Middle frontal gyrus (tissue), 1 donor: ENCODE measurements around the gene TMEM184A.

Source experiments
- DNase-seq: peaks from one replicate; pipeline ENCODE4 v3.0.0-alpha.2; 2015; ENCODE audit warnings: low spot score; ENCODE audit errors: extremely low spot score

TMEM184A gene

DNA sequence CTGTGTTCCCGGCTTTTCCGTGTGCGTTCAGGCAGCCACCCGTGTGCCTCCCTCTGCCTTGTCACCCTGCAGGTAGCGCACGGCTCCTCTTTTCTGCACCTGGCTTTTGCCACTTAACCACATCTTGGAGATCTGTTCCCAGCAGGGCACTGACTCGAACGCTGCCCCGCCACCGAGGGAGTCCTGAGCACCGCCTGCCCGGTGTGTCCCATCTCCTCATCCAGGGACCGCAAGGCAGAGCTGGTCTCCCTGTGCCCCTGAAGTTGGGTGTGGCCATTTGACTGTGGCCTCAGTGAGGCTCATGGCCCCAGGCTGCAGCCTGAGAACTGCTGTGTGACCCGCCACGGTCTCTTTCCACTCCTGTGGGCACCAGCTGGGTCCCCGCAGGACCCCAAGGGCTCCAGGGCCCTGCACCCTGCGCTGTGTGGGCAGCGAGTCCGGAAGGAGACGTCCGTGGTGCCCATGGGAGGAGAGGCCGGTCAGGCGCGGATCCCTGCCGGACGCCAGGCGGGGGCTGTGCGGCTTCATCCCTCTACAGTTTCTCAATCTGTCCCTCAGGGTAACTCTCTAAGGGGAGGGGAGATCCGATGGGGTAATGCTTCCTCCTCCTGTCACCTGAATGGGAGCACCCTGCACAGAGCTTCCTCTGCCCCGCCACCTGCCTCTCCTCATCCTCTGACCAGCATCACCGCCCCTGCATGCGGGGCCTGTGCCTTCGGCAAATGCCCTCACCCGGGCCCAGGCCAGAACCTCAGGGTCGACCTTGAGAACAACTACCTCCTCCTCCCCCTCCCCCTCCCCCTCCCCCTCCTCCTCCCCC, 50.1 kb downstream of the TMEM184A start:
- no peak for DNase-seq

DNA sequence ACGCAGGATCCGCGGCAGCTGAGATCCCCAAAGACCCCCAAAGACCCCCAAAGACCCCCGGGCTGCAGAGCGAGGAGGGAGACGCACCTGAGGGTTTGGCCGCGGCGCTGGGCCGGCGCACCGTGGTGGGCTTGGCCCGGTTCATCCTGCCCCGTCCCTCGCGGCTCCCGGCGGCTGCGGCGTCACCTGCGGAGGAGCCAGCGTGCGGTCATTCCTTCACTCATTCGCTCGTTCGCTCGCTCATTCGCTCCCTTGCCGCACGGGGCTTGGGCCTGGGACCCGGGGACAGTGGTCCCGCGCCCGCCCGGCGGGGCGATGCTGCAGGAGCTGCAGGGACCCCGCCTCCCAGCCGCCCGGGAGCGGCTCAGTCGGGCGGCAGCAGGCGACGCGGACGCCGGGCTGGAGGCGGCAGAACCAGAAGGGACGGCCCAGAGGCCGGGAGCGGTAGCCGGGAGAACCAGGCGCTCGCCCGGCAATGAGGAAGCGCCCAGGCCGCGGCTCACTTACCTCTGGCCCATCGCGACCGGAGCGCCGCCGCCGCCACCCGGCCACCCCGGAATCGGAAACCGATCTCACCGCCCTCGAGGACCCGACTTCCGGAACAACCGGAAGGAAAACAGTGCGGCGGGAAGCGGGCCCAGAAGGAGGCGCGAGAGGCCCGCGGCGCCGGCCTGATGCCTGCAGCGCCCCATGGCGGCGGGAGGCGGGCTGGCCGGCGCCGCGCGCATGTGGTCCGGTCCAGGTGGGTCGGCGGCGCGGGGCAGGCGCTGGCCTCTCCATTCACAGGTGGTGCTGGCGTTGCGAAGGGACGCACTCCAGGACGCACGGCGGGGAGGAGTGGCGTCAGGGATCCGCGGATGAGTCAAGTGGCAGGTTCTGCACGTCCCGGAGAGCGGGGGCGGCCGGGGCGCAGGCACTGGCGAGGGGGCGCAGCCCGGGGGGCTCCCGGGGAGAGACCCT, 51.9 kb downstream of the TMEM184A start, which contains the start of gene INTS1:
INTS1 (minus strand) TSS at position 574 of the 960 bp plus-strand sequence; CDS start at position 145, 429 bp downstream.
- peak; percentile 93 for DNase-seq

DNA sequence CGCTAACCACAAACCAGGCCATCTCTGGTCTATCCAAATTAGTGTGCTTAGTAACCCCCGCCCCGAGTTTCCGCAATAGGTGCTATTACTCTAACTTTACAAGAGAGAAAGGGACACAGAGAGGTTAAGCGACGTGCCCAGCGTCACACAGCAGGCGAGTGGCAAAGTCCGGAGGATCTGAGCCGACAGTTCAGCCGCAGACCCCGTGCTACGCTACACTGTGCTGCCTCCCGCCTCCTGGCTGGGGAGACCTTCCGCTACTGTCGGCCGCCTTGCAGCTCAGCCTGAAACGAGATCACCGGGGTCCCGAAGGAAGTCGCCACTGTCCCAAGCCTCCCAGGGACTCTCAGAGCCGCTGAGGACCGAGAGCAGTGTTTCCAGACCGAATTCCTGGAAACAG, 52.6 kb downstream of the TMEM184A start:
- no peak for DNase-seq

DNA sequence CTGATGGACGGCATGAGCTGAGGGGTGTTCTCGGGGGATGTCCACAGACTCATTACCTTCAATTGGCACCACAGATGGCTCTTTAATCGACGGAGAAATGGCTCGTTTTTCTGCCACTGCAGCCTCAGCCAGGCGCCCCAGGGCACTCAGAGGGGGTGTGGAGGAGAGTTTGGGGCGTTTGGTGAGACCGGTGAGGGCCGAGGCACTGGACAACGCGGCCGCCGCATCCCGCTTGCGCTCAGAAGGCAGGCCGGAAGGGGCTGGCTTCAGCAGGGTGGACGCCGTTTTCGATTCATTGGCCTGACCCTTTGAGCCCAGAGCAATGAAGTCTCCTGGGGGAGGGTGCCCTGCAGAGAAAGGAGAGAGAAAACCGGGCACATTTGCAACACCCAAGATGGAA, 53.2 kb downstream of the TMEM184A start:
- DNase-seq: no peak

DNA sequence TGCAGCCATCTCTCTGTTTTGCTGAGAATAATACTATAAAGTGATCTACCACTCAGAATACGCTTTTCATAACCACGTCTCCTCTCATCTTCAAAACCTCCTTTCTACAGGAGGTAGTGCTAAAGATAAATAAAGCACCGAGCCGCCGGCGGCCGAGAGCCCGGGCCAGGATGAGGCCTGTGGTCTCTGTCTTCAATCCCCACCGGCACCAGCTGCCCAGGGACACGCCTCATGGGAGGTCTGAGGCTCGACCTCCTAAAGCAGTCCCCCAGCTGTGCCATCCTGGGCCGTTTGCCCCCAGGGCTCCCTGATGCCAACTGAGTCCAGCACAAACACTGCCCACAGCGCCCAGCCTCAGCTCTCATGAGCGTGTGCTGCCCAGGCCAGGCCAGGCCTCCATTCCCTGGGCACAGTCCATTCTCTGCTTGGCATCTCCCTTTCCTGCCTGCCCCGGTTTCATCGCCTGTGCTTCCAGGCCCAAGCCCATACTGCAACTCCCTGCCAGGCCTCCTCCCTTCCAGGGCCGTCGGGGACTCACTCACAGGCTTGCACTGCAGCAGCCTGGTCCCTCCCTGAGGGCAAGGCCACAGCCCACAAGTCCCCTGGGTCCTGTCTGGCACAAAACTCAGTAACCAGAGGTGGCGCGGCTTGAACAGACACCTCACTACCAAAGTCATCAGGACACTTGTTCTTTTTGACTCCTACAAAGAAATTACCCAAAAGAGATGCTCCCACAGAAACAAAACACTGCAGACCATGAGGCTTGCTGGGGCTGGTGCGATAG, 54.3 kb downstream of the TMEM184A start:
- no peak for DNase-seq

DNA sequence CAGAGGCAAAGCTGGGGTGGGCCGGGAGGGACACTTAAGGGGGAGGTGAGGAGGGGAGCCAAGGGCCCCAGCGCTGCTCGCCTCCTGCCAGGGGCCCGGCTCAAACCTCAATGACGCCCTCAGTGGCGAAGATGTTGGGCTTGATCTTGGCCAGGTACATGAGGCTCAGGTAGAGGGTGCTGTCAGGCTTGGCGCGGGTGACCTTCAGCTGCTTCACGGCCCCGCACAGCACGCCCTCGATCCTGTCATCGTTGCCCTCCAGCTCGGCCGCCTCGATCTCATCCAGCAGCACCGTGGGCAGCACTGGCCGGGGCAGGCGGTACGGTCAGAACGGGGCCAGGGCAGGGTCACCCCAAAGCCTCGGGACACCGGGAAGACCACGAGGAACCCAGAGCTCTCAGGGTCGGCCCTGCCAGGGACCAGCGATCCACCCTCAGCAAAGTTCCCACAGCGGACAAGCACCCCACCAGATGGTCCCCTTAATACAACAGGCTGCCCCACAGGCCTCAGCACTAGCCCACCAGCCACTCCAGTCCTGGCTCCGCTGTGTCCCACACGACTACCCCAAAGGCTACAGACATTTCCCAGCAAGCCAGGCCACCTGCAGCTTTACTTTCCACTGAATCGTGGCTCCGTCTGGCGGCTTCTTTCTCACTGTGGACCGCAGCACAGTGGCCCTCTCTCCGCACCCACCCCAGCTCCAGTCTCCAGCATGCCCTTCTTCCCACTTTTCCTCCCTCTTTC, 55.8 kb downstream of the TMEM184A start:
- no peak for DNase-seq

DNA sequence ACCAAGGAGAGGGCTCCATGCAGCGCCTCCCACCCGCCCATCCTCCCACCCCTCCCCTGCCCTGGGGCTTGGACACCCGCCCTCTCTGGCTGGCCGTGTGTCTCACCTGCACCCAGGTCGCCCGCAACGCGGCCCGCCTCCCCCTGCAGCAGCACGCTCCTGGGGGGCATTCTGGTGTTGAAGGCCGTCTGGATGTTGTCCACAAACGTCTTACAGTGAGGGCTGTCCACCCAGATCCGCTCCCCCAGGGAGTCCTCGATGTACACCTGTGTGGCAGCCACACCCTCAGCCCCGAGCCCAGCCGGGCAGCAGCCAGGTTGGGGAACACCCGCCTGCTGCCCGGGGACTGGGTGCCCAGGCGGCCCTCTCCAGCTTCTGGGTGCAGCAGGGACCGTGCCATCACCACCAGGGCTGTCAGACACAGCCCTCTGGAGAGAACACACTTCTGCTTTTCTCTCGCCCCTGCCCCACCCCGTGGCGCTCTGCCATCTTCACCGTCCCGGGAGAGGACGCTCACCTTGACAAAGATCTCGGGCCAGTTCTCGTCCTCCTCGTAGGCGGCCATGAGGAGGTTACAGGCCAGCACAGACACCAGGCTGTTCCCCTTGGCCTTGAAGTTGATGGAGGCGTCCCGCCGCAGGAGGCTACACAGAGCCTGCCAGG, 56.5 kb downstream of the TMEM184A start:
- no peak for DNase-seq

DNA sequence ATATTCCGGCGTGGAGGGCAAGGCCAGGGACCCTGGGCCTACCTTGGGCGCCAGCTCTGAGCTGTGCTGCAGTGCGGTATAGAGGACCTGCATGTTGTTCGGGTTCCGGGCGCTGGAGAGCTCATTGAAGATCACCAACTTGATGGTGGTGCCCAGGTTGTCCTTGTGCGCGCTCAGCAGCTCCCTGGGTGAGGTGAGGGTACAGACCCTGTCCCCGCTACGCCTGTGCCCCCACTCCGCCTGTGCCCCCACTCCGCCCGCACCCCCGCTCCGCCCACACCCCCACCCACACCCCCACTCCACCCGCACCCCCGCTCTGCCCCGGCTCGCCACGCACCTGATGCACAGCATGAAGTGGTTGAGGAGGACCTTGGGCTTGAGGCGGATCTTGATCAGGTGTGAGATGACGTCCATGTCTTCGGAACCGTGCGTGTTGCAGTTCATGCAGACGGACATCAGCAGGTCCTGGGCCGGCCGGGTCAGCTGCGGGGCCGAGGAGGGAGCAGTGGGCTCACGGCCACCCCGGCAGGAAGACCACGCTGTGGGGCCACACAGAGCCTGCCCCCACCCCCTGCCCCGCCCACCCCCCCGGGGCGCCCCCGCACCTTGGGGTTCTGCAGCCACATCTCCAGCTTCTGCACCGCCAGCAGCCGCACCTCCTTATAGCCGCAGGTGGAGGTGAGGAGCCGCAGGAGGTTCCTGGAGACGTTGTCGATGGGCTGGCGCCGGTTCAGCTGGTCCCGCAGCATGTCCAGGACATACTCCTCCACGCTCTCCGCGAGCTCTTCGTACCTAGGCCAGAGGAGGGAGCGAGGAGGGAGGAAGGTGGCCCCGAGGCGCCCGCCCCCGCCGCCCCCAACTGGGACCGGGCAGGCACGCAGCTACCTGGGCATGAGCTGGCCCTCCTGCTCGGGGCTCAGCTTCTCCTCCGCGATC, 57.4 kb downstream of the TMEM184A start:
- no peak for DNase-seq

DNA sequence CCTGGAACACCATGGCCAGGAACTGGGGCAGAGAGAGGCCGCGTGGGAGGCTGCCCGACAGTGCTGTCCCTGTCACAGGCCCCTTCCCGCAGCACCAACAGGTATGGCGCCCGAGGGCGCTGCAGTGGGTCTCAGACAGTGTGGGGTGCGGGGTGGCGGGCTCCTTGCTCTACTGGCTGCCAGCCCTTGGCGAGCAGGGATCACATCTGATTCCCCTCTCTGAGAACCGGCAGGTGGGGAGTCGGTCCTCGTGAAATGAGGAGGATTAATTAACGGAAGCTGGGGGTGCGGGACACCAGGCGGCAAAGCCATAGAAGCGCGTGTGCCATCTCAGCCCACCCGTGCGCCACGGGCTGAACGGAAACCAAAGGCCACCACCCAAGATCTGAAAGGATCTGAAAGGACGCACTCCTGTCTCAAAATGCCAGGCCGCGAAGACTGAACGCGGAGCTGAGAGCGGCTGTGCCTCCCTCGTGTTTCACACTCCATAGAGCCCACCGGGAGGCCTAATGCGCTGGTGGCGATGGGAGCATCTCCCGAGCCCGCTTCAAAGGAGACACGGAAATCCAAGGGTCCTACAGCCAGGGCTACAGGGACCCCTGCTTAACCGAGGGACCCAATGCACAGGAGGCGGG, 58.6 kb downstream of the TMEM184A start:
- DNase-seq: no peak

DNA sequence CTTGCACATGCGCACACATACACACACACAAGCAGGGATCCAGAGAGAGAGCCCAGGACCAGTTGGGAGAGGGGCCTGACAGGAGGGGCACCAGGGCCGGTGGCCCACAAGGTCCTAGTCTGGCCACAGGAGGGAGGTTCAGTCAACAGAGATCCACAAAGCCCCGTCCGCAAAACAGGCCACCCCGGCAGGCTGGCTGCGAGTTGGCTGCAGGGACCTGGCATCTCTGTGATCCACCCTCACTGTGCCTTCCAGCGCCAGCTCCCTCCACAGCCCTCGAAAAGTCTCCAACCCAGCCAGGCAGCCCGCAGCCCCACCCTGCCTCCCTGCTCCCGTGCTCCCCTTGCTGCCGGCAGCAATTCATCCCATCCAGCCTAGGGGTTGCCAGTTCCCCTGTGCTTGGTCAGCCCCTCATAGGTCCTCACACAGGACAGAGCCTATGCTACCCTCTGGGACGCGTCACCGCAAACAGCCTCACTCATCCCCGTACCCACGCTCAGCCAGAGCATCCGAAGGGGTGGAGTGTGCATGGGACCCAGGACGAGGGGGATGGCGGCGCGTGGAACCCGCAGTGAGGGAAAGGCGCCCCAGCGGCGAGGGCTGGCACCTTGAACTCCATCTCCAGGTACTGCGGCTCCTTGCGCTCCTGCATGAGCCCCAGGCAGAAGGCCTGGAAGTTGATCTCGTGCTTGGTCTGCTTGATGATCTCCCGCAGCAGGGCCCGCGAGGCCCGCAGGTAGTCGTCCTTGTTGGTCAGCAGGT, 59.3 kb downstream of the TMEM184A start:
- DNase-seq: no peak

DNA sequence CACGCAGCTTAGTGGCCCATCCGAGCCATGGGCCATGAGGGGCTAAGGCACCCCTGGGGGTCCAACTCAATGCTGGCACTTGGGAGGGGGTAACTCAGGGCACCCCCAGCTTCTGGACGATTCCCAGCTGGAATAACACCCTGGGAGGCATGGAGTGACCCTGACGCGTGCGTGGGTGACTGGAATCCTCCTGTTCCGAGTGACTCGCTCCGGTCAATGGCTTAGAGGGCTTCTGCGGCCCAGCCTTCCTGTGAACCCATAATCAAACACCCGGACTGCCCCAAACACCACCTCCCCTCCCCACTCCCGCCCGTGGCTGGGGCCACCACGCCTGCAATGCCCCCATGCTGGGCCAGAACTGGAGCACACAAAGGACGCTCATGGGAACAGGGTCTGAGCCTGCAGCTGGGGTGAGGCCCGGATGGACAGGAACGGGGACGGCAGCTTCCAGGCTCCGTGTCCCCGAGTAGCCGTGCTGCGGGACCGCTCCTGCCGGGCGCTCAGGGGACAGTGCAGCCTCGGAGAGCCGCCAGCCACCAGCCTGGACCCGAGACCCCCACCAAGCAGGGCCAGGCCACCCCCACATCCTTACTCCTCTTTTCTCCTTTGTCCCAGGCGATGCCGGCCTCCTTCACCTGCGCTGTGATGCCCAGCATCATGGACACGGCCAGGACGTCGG, 60.3 kb downstream of the TMEM184A start:
- DNase-seq: no peak

DNA sequence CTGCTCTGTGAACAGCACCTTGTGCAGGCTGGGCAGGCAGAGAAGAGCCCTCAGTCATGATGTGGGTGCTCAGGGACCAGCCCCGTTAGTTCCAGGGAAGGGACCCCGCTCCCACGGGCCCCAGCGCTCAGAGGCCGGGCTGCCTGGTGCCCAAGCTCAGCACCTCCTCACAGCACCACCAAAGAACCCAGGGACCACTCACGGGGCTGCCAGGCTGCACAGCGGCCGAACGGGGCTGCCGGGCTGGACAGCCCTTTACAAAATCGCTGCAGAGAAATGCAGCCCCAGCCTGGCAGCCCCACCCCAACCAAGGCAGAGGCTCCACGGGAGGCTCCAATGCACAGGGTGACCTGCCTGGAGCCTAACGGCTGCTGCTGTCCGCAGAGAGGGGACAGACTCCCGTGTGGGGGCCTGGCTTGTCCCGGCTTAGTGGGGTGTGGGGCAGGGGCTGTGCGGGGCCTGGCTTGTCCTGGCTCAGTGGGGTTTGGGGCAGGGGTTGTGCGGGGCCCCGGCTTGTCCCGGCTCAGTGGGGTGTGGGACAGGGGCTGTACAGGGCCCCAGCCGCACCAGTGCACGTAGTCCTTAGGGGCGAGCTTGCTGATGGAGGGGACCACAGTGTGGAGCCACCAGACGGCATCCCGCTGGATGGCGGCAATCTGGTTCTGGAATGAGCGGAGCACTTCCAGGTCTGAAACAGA, 61.0 kb downstream of the TMEM184A start:
- no peak for DNase-seq

DNA sequence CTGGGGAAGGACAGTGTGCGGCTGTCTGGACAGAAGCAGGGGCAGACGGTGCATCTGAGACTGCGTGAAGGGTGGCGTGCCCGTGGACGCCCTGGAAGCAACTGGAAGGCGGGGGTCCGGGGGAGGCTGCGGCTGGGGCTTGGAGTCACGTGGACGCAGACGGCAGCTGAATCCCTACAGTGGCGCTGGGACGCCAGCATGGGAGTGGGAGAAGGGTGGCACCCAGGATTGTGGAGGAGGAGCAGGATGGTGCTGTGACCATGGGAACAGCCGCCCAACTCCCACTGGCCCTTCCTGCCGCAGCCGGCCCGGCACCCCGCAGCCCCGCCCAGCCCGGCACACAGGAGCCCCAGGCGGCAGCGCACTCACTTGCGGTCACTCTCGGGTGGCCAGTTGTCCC, 61.6 kb downstream of the TMEM184A start:
- peak; percentile 10 for DNase-seq

DNA sequence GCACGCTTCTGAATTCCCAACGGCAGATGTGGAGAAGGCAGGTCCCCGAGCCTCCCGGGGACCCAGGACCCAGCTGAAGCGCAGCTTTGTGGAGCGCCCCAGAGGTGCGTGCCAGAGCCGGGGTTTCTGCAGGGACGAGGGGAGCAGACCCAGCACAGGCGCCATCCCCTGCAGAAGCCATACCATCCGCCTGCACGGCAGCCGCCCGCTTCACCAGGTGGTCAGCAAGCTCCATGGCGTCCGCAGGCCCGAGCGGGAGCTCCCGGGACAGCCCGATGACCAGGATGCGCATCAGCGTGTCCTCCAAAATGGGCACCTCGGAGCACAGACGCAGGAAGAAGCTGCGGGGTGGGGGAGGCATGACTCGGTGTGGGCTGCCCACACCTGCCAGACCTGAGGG, 62.4 kb downstream of the TMEM184A start:
- DNase-seq: no peak

DNA sequence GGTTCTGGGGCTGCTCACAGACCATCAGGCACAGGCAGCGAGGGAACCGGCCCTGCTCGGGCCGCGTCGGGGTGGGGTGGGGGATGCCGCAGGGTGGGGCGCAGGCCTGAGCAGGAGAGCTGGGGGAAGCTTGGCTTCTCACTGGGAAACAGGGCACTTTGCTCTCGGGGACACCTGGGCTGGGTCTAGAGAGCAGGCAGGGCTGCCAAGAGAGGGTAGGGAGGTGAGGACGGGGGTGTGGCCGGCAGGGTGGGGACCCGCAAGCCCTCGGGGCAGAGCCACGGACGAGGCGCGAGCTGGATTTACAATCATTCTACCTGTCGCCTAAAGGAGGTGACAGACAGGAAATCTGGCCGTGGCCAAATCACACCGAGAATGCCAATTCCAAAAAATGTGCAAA, 62.9 kb downstream of the TMEM184A start:
- no peak for DNase-seq

DNA sequence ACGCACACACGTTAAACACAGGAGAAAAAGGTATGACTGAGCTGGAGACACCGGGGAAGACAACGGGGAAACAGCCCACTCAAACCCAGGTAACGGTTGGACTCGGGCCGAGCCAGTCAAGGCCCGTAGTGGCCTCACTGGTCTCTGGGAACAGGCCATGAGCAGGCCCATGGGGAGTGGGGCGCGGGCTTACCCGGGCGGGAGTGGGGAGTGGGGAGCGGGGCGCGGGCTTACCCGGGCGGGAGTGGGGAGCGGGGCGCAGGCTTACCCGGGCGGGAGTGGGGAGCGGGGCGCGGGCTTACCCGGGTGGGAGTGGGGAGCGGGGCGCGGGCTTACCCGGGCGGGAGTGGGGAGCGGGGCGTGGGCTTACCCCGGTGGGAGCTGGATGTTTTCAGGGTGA, 63.4 kb downstream of the TMEM184A start:
- no peak for DNase-seq
